NCI-H2107 (cell line): ENCODE measurements around the gene CRLF1.

Experiments used
- DNase-seq: peaks from one replicate; lab custom pipeline; 2025; lab: John Stamatoyannopoulos, UW

CRLF1 gene

DNA sequence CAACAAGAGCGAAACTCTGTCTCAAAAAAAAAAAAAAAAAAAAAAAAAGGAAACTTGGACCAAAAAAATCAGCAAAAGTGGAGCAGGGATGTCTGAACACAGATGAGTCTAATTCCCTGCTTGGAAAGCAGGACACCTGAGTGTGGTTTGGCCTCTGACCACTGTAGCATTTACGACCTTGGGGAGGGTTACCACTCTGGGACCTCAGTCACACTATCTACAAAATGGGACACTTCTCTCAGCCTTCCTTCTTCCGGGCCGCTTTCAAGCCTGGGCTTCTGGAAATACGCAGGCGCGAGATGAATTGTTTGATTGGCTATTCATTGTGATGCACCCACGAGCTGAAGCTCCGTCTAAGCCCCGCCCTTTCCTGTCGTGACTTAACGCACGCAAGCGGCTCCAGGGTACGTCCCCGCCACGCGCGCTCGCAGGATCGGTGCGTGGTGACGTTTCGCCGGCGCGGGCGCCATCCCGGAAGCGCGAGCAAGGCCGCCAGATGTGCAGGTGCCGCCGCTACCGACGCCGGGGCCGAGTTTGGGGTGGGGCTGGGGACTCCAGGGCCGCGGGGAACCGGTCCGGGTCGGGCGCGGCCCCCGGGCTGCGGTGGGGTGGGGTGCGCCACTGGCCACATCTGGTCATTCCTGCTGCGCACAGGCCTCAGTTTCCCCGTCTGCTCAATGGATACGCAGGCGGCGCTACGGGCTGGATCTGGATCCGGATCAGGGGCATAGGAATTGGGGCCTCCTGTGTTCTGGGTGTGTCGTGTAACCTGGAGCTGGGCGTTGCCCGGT lies 49.0 kb downstream of the CRLF1 start, which contains the start of gene KXD1:
KXD1 (plus strand) TSS at position 460 of the 791 bp plus-strand sequence. CDS start 4,187 bp downstream, outside the sequence.
- DNase-seq: peak; percentile 97

DNA sequence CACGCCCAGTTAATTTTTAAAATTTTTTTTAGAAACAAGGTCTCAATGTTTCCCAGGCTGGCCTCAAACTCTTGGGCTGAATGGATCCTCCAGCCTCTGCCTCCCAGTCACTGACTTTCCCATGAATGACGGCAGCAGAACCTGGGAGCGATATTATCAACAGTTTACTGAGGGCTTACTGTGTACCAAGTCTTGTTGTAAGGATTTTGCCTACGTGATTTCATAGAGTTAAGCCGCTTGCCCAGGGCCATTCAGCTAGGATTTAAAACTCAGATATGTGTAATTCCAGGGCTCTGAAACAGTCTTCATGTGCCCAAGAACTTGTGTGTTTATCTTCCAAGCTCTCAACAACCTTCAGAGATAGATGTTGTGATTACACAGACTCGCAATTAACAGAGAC lies 55.0 kb downstream of the CRLF1 start:
- DNase-seq: no peak

DNA sequence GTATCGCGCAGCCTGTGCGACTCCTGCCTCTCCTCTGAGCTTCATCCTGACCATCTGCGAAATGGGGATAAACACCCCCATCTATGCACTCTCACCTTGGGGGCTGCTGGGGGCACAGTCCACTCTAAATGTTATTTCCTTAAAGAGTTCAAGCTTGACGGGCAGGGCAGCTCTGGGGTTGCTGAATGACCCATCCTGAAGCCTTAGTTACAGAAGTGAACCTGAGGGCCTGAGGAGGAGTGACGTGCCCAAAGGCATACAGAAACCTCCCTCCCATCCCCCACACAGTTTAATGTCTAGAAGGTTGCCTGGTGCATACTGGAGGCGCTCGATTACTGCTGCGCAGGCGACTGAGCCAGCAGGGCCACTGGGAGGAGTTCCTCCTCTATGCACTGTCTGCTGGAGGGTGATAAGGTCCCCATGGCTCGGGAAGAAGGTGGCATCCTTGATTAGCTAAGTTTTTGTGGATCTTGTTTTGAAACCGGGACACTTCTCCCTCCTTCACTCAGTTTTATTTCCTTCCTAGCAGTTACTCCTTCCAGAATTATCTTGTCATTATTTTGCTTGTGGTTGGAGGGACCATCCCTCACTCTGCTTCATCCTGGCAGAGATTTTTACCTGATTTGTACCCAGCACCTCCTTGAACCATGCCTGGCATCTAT lies 62.7 kb downstream of the CRLF1 start:
- DNase-seq: no peak
